Endodermal cell (in vitro differentiated cells): ENCODE measurements around the gene TPM4. TPM values are rescaled to one million over a fixed set of nuclear protein-coding genes. Genes with fewer than 3 reads are reported as not detected.

ENCODE experiments used
- DNase-seq: peaks from one replicate; pipeline ENCODE4 v3.0.0-alpha.2; 2017
- H3K27ac ChIP-seq: 2 replicates; pipeline ENCODE4 v1.5.1; 2013; ENCODE audit warnings: mild to moderate bottlenecking, low read depth, low read length, moderate library complexity
- H3K27me3 ChIP-seq: 2 replicates; pipeline ENCODE4 v1.6.1; 2013; ENCODE audit warnings: mild to moderate bottlenecking, low read length, moderate library complexity; ENCODE audit not compliant: insufficient read depth, control insufficient read depth, poor library complexity, severe bottlenecking
- H3K36me3 ChIP-seq: 2 replicates; pipeline ENCODE4 v1.7.0; 2013; ENCODE audit warnings: mild to moderate bottlenecking, low read length, moderate library complexity; ENCODE audit not compliant: control insufficient read depth, insufficient read depth
- H3K4me1 ChIP-seq: one replicate; pipeline ENCODE4 v1.7.0; 2013; ENCODE audit warnings: low read length; ENCODE audit not compliant: control insufficient read depth, insufficient read depth
- H3K4me3 ChIP-seq: 2 replicates; pipeline ENCODE4 v1.5.1; 2013; ENCODE audit warnings: mild to moderate bottlenecking, low read length, moderate library complexity
- H3K9ac ChIP-seq: 2 replicates; pipeline ENCODE4 v1.6.1; 2013; ENCODE audit warnings: mild to moderate bottlenecking, low read length, moderate library complexity; ENCODE audit not compliant: poor library complexity, severe bottlenecking; ENCODE audit errors: extremely low read depth
- H3K9me3 ChIP-seq: 2 replicates; pipeline ENCODE4 v1.6.1; 2013; ENCODE audit warnings: mild to moderate bottlenecking, low read length, moderate library complexity; ENCODE audit not compliant: control insufficient read depth
- H3K27ac Mint-ChIP-seq: 2 replicates; pipeline ENCODE4 v1.8.0; 2020; ENCODE audit warnings: mixed read lengths
- H3K27me3 Mint-ChIP-seq: 2 replicates; pipeline ENCODE4 v1.8.0; 2021; ENCODE audit warnings: mild to moderate bottlenecking, mixed read lengths; ENCODE audit not compliant: insufficient read depth
- H3K36me3 Mint-ChIP-seq: 2 replicates; pipeline ENCODE4 v1.8.0; 2020; ENCODE audit warnings: low read depth, mixed read lengths
- H3K4me1 Mint-ChIP-seq: 2 replicates; pipeline ENCODE4 v1.8.0; 2020; ENCODE audit warnings: mixed read lengths
- H3K4me3 Mint-ChIP-seq: 2 replicates; pipeline ENCODE4 v1.8.0; 2020; ENCODE audit warnings: mild to moderate bottlenecking, moderate library complexity, mixed read lengths
- H3K9me3 Mint-ChIP-seq: 2 replicates; pipeline ENCODE4 v1.8.0; 2020; ENCODE audit warnings: mild to moderate bottlenecking, mixed read lengths
- WGBS, 2 experiments: methylation state at CpG; one replicate each; pipeline versions ENCODE4 v1.1.5 to v1.1.7; 2013; ENCODE audit warnings: missing lambda C conversion rate in 2 of 2, mixed read lengths in 1 of 2; ENCODE audit not compliant: insufficient coverage in 1 of 2, insufficient read length in 1 of 2; 5-methylcytosine and 5-hydroxymethylcytosine counted together
- total RNA-seq, 2 donors: library from RNA; stranded (reverse); fragmentation: NEBNext Ultra II Directional in 1 of 2; extraction: Animal tissue kit (Norgen Biotek cat#: 25700) in 1 of 2; gene quantifications; 2 replicates in 1 of 2; 3 replicates in 1 of 2; pipeline ENCODE4 v1.2.1, GENCODE V29; 2021
- TF ChIP-seq, protein P1 (sequence below): fragments of 200-600 bp; sonication (generic); conservative IDR thresholded peaks from 2 replicates; pipeline ENCODE4 v1.5.0; 2021; ENCODE audit warnings: antibody characterized with exemption, mild to moderate bottlenecking

The TPM4 gene
- total RNA-seq, 2 donors from 2014 or later, result 387 to 437 TPM

DNA sequence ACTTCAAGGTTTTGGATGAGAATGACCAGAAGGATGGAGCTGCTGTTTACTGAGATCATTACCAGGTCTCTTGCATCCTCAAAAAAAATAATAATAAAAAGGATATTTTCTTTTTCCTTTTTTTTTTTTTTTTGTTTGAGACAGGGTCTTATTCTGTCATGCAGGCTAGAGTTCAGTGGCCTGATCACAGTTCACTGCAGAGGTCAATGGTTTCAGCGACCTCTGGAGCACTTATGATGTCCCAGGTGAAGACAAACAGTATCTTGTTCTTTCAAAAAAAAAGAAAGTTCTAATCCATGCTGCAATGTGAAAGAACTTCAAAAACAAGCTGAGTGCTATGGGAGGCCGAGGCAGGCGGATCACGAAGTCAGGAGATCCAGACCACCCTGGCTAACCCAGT is 30.4 kb upstream of the TPM4 start:
- Mint-ChIP-seq H3K4me3 (no peak overlapping the region), H3K27me3 (peaks cover 15% of the 10 kb centered on the region)
- H3K27me3 ChIP-seq, result peaks cover 6% of the 10 kb centered on the region

DNA sequence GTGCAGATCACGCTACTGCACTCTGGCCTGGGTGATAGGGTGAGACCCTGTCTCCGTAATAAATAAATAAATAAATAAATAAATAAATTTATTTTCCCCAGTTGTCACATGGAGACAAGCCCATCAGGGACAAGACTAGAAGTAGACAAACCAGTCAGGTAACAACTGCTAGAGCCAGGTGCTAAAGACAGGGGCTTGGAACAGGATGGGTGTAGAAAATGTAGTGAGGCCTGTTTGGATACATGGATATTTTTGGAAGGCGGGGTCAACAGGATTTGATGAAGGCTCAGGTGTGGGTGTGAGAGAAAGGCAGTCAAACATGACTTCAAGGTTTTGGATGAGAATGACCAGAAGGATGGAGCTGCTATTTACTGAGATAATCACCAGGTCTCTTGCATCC is 27.7 kb upstream of the TPM4 start:
- Histone ChIP-seq H3K27me3 (no peaks in the 10 kb centered on the region), H3K9ac (no peak overlapping the region), H3K36me3 (no peaks in the 10 kb centered on the region), H3K4me3 (no peak overlapping the region), H3K27ac (no peak overlapping the region), H3K4me1 (no peaks in the 10 kb centered on the region), H3K9me3 (no peaks in the 10 kb centered on the region)
- no peaks in the 10 kb centered on the region for H3K4me1 Mint-ChIP-seq
- H3K27ac Mint-ChIP-seq, result no peak overlapping the region
- TF ChIP-seq, protein P1, sequence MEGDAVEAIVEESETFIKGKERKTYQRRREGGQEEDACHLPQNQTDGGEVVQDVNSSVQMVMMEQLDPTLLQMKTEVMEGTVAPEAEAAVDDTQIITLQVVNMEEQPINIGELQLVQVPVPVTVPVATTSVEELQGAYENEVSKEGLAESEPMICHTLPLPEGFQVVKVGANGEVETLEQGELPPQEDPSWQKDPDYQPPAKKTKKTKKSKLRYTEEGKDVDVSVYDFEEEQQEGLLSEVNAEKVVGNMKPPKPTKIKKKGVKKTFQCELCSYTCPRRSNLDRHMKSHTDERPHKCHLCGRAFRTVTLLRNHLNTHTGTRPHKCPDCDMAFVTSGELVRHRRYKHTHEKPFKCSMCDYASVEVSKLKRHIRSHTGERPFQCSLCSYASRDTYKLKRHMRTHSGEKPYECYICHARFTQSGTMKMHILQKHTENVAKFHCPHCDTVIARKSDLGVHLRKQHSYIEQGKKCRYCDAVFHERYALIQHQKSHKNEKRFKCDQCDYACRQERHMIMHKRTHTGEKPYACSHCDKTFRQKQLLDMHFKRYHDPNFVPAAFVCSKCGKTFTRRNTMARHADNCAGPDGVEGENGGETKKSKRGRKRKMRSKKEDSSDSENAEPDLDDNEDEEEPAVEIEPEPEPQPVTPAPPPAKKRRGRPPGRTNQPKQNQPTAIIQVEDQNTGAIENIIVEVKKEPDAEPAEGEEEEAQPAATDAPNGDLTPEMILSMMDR, result no peak
- peaks cover 6% of the 10 kb centered on the region for H3K27me3 Mint-ChIP-seq
- H3K36me3 Mint-ChIP-seq, result no peaks in the 10 kb centered on the region
- H3K4me3 Mint-ChIP-seq, result no peak overlapping the region
- WGBS, 2 experiments, result 80 to 90% methylated on average over 1 of the region's 3 CpGs
- no peak for DNase-seq
- H3K9me3 Mint-ChIP-seq, result peaks cover 9% of the 10 kb centered on the region

More for the DNA sequence above, 30.4 kb upstream of the TPM4 start:
- no peaks in the 10 kb centered on the region for H3K36me3 Mint-ChIP-seq
- no peaks in the 10 kb centered on the region for H3K4me1 Mint-ChIP-seq
- no peak overlapping the region for H3K9ac ChIP-seq
- 72 to 78% methylated on average over 2 to 4 of the region's 4 CpGs for WGBS, 2 experiments
- H3K27ac ChIP-seq, result no peak overlapping the region
- H3K4me1 ChIP-seq, result no peaks in the 10 kb centered on the region
- TF ChIP-seq, protein P1, result no peak
- no peak overlapping the region for H3K27ac Mint-ChIP-seq
- no peak for DNase-seq
- H3K36me3 ChIP-seq, result no peaks in the 10 kb centered on the region
- peaks cover 4% of the 10 kb centered on the region for H3K9me3 Mint-ChIP-seq
- no peak overlapping the region for H3K4me3 ChIP-seq
- no peaks in the 10 kb centered on the region for H3K9me3 ChIP-seq

DNA sequence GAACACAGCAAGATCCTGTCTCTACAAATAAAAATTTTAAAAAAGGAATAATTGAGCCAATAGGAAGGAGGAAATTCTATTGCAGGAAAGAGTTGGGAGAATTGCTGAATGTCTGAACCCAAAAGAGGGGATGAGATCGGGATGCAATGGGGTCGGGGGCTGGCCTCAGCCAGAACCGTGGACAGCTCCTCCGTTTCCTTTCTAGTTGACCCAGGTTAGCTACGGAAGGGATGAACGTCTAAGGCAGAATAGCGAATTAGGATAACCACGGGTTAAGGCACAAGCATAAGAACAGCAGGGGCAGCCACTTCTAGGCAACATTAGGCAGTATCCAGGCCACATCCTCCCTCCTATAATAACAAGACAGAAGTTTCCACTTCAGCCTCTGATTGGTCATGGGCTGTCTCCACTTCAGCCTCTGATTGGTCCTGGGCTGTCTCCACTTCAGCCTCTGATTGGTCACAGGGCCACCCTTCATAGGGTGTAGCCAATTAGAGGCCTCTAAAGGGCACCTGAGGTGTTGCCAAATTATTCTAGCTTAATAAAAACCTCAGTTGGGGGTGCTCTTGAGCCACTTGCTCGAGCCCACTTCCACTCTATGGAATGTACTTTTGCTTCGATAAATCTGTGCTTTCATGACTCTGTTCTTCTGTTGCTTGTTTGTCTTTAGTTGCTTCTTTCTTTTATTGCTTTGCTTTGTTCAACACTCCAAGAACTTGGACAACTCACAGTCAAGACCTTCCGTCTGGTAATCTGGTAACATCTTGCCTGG is 24.9 kb upstream of the TPM4 start:
- no peaks in the 10 kb centered on the region for H3K36me3 ChIP-seq
- H3K4me1 ChIP-seq, result no peaks in the 10 kb centered on the region
- H3K9me3 ChIP-seq, result peaks cover 7% of the 10 kb centered on the region
- H3K27me3 Mint-ChIP-seq, result peaks cover 6% of the 10 kb centered on the region
- no peaks in the 10 kb centered on the region for H3K4me1 Mint-ChIP-seq
- no peaks in the 10 kb centered on the region for H3K27me3 ChIP-seq
- no peak overlapping the region for H3K9ac ChIP-seq
- 47 to 59% methylated on average over 8 to 11 of the region's 11 CpGs for WGBS, 2 experiments
- H3K4me3 Mint-ChIP-seq, result no peak overlapping the region
- no peak overlapping the region for H3K27ac Mint-ChIP-seq
- H3K9me3 Mint-ChIP-seq, result peaks cover 27% of the 10 kb centered on the region
- DNase-seq, result peak; percentile 73
- no peak overlapping the region for H3K27ac ChIP-seq
- TF ChIP-seq, protein P1, result no peak
- H3K4me3 ChIP-seq, result no peak overlapping the region
- H3K36me3 Mint-ChIP-seq, result no peaks in the 10 kb centered on the region
